H9 (cell line): ENCODE measurements around the gene ASCC3. TPM values are rescaled to one million over a fixed set of nuclear protein-coding genes. Genes with fewer than 3 reads are reported as not detected.
"Not testable (repeated sequence)": the region's sequence is repeated elsewhere in the genome, so short reads cannot be mapped to it uniquely, and the experiment has no call there.

Experiments
- DNase-seq: peaks from one replicate; pipeline ENCODE4 v3.0.0-alpha.2; 2017
- H2AFZ ChIP-seq: one replicate; pipeline ENCODE4 v1.6.1; 2013; ENCODE audit warnings: mild to moderate bottlenecking, low read length, control low read depth, moderate library complexity
- H2AK5ac ChIP-seq: 2 replicates; pipeline ENCODE4 v1.6.1; 2013; ENCODE audit warnings: low read length, control low read depth, mixed read lengths; ENCODE audit not compliant: insufficient read length
- H2BK120ac ChIP-seq: one replicate; pipeline ENCODE4 v1.6.1; 2013; ENCODE audit warnings: low read depth, mild to moderate bottlenecking, low read length, control low read depth, inconsistent platforms; ENCODE audit not compliant: poor library complexity, severe bottlenecking
- H2BK12ac ChIP-seq: 2 replicates; pipeline ENCODE4 v1.6.1; 2013; ENCODE audit warnings: low read length, control low read depth, mixed read lengths, low read depth; ENCODE audit not compliant: insufficient read length
- H2BK15ac ChIP-seq: 2 replicates; pipeline ENCODE4 v1.6.1; 2013; ENCODE audit warnings: low read depth, low read length, control low read depth
- H2BK20ac ChIP-seq: one replicate; pipeline ENCODE4 v1.6.1; 2013; ENCODE audit warnings: low read depth, mild to moderate bottlenecking, low read length, control low read depth, inconsistent platforms; ENCODE audit not compliant: poor library complexity, severe bottlenecking
- H2BK5ac ChIP-seq: 2 replicates; pipeline ENCODE4 v1.6.1; 2013; ENCODE audit warnings: low read length, control low read depth, mixed read lengths; ENCODE audit not compliant: insufficient read length
- H3K14ac ChIP-seq: 2 replicates; pipeline ENCODE4 v1.6.1; 2013; ENCODE audit warnings: low read length, control low read depth; ENCODE audit not compliant: insufficient read depth
- H3K18ac ChIP-seq: 2 replicates; pipeline ENCODE4 v1.6.1; 2013; ENCODE audit warnings: low read depth, mild to moderate bottlenecking, mixed read lengths, low read length, control low read depth; ENCODE audit not compliant: insufficient read length
- H3K23ac ChIP-seq: 2 replicates; pipeline ENCODE4 v1.6.1; 2013; ENCODE audit warnings: low read length, control low read depth, mixed read lengths, low read depth; ENCODE audit not compliant: insufficient read length
- H3K23me2 ChIP-seq: 2 replicates; pipeline ENCODE4 v1.6.1; 2013; ENCODE audit warnings: low read depth, mild to moderate bottlenecking, mixed read lengths, low read length, control low read depth; ENCODE audit not compliant: insufficient read length, poor library complexity, severe bottlenecking
- H3K27ac ChIP-seq: 2 replicates; pipeline ENCODE4 v1.5.1; 2013; ENCODE audit warnings: low read length, control low read depth, mixed read lengths, low read depth; ENCODE audit not compliant: insufficient read length
- H3K27me3 ChIP-seq: 2 replicates; pipeline ENCODE4 v1.6.1; 2013; ENCODE audit warnings: low read length, control low read depth, inconsistent platforms; ENCODE audit not compliant: insufficient read depth
- H3K4ac ChIP-seq: 2 replicates; pipeline ENCODE4 v1.6.1; 2013; ENCODE audit warnings: low read depth, mild to moderate bottlenecking, control low read depth, inconsistent platforms, low read length, moderate library complexity
- H3K4me1 ChIP-seq: 2 replicates; pipeline ENCODE4 v1.6.1; 2013; ENCODE audit warnings: low read length, control low read depth, inconsistent platforms; ENCODE audit not compliant: insufficient read depth
- H3K4me2 ChIP-seq: 2 replicates; pipeline ENCODE4 v1.6.1; 2013; ENCODE audit warnings: low read length, control low read depth, mixed read lengths; ENCODE audit not compliant: insufficient read length, insufficient read depth
- H3K56ac ChIP-seq: 2 replicates; pipeline ENCODE4 v1.6.1; 2013; ENCODE audit warnings: low read depth, mild to moderate bottlenecking, mixed read lengths, low read length, control low read depth; ENCODE audit not compliant: insufficient read length
- H3K79me1 ChIP-seq: 2 replicates; pipeline ENCODE4 v1.6.1; 2013; ENCODE audit warnings: low read depth, mild to moderate bottlenecking, moderate library complexity, low read length, control low read depth, inconsistent platforms; ENCODE audit not compliant: insufficient read depth, poor library complexity, severe bottlenecking
- H3K79me2 ChIP-seq: 2 replicates; pipeline ENCODE4 v1.6.1; 2013; ENCODE audit warnings: low read length, control low read depth, inconsistent platforms; ENCODE audit not compliant: insufficient read depth
- H3K9ac ChIP-seq: 2 replicates; pipeline ENCODE4 v1.6.1; 2013; ENCODE audit warnings: low read length, control low read depth, mixed read lengths; ENCODE audit not compliant: insufficient read length; ENCODE audit errors: extremely low read depth
- H3K9me3 ChIP-seq: one replicate; pipeline ENCODE4 v1.6.1; 2013; ENCODE audit warnings: low read depth, low read length, inconsistent platforms; ENCODE audit not compliant: control insufficient read depth
- H3T11ph ChIP-seq: one replicate; pipeline ENCODE4 v1.6.1; 2013; ENCODE audit warnings: mild to moderate bottlenecking, low read length, control low read depth, inconsistent platforms
- H4K20me1 ChIP-seq: one replicate; pipeline ENCODE4 v1.6.1; 2013; ENCODE audit not compliant: control insufficient read depth, insufficient read length, insufficient read depth
- H4K5ac ChIP-seq: 2 replicates; pipeline ENCODE4 v1.6.1; 2013; ENCODE audit warnings: low read depth, mild to moderate bottlenecking, mixed read lengths, low read length, control low read depth; ENCODE audit not compliant: insufficient read length
- H4K8ac ChIP-seq: replicated peaks from 2 replicates; pipeline ENCODE4 v1.6.1; 2013; ENCODE audit warnings: low read length, control low read depth, mixed read lengths, low read depth; ENCODE audit not compliant: insufficient read length
- H4K91ac ChIP-seq: 2 replicates; pipeline ENCODE4 v1.6.1; 2013; ENCODE audit warnings: low read depth, mild to moderate bottlenecking, moderate library complexity, mixed read lengths, low read length, control low read depth; ENCODE audit not compliant: insufficient read length
- H3K27ac Mint-ChIP-seq, 3 experiments: 2 replicates in 2 of 3; 3 replicates in 1 of 3; pipeline ENCODE4 v1.8.0; 2020 to 2021; ENCODE audit warnings: mixed read lengths in 3 of 3, mild to moderate bottlenecking in 1 of 3, moderate library complexity in 1 of 3
- H3K27me3 Mint-ChIP-seq: 2 replicates; pipeline ENCODE4 v1.8.0; 2021; ENCODE audit warnings: low read depth, mild to moderate bottlenecking, moderate library complexity, mixed read lengths
- H3K36me3 Mint-ChIP-seq, 3 experiments: 2 replicates in 2 of 3; 3 replicates in 1 of 3; pipeline ENCODE4 v1.8.0; 2020 to 2021; ENCODE audit warnings: low read depth in 3 of 3, mixed read lengths in 3 of 3; ENCODE audit not compliant: insufficient read depth in 1 of 3
- H3K4me1 Mint-ChIP-seq, 2 experiments: 2 replicates each; pipeline ENCODE4 v1.8.0; 2020; ENCODE audit warnings: mixed read lengths in 2 of 2
- H3K4me3 Mint-ChIP-seq, 2 experiments: 2 replicates in 1 of 2; 3 replicates in 1 of 2; pipeline ENCODE4 v1.8.0; 2020 to 2021; ENCODE audit warnings: mild to moderate bottlenecking in 2 of 2, mixed read lengths in 2 of 2, moderate library complexity in 1 of 2
- H3K9me3 Mint-ChIP-seq, 2 experiments: 2 replicates in 1 of 2; 3 replicates in 1 of 2; pipeline ENCODE4 v1.8.0; 2020; ENCODE audit warnings: mild to moderate bottlenecking in 2 of 2, mixed read lengths in 2 of 2, moderate library complexity in 1 of 2
- CTCF ChIP-seq: fragments of 200-600 bp; sonication (generic); conservative IDR thresholded peaks from 3 replicates; pipeline ENCODE4 v1.8.0; 2021; ENCODE audit warnings: antibody characterized with exemption, mild to moderate bottlenecking
- WGBS: extraction: QIAGEN DNeasy Blood & Tissue Kit; methylation state at CpG from one replicate; pipeline ENCODE4 v1.1.7; 2013; ENCODE audit warnings: missing lambda C conversion rate, low lambda C conversion rate, mixed read lengths; ENCODE audit not compliant: insufficient read length; ENCODE audit errors: extremely low coverage; 5-methylcytosine and 5-hydroxymethylcytosine counted together
- total RNA-seq: library from RNA; stranded (reverse); gene quantifications from 2 replicates; pipeline ENCODE4 v1.2.1, GENCODE V29; 2021

Gene ASCC3
- total RNA-seq, 1 experiment from 2014 or later, result 63.8 TPM

- H3K23ac ChIP-seq, result no peak overlapping the region
- H3K36me3 Mint-ChIP-seq, result peaks cover 58 to 75% (median 71%) of the 10 kb centered on the region in 3 experiments
- WGBS, result no CpG with 5 or more reads among the region's 2 CpGs
Observed at GRCh38 chr6:100761841-100762240, 119.3 kb downstream of the ASCC3 start.

GRCh38 chr6:100758386-100758785 lies 122.7 kb downstream of the ASCC3 start:
- not testable (repeated sequence) for H2BK5ac ChIP-seq, H4K8ac ChIP-seq, H2BK12ac ChIP-seq, H3K14ac ChIP-seq, H4K91ac ChIP-seq, H3K4me2 ChIP-seq, H4K5ac ChIP-seq, H2BK20ac ChIP-seq, H2AFZ ChIP-seq, H3K4ac ChIP-seq, DNase-seq, H3K9ac ChIP-seq, H3T11ph ChIP-seq, H3K79me2 ChIP-seq, H3K9me3 ChIP-seq, H3K18ac ChIP-seq, H3K56ac ChIP-seq, H3K9me3 Mint-ChIP-seq, H2AK5ac ChIP-seq, H3K27me3 Mint-ChIP-seq, H3K79me1 ChIP-seq, H3K23ac ChIP-seq, H3K27me3 ChIP-seq, H3K4me3 Mint-ChIP-seq, H3K27ac ChIP-seq, H3K27ac Mint-ChIP-seq, H4K20me1 ChIP-seq, H3K23me2 ChIP-seq, H3K4me1 ChIP-seq, H2BK15ac ChIP-seq, H3K4me1 Mint-ChIP-seq, H2BK120ac ChIP-seq
- WGBS, result no CpG with 5 or more reads among the region's 1 CpG
- H3K36me3 Mint-ChIP-seq, result peaks cover 36 to 57% (median 51%) of the 10 kb centered on the region in 3 experiments

More at GRCh38 chr6:100761841-100762240, 119.3 kb downstream of the ASCC3 start:
- no peak overlapping the region for H2AFZ ChIP-seq
- H2BK5ac ChIP-seq, result no peak overlapping the region
- Mint-ChIP-seq H3K27me3 (no peaks in the 10 kb centered on the region), H3K4me1 (peaks cover 9 to 13% of the 10 kb centered on the region in 2 experiments), H3K9me3 (peaks cover 16 to 18% of the 10 kb centered on the region in 2 experiments), H3K27ac (peak overlapping the region in 2 of 3 experiments; percentile 11 to 38; a peak in 2 of 7 replicates), H3K4me3 (no peak overlapping the region)
- H3K4ac ChIP-seq, result no peak overlapping the region
- H3T11ph ChIP-seq, result no peak overlapping the region
- no peak overlapping the region for H2AK5ac ChIP-seq
- no peak overlapping the region for H2BK120ac ChIP-seq
- no peak overlapping the region for H3K14ac ChIP-seq
- no peak overlapping the region for H3K18ac ChIP-seq
- no peaks in the 10 kb centered on the region for H3K79me1 ChIP-seq
- H2BK20ac ChIP-seq, result no peak overlapping the region
- no peak overlapping the region for H3K9ac ChIP-seq
- no peak overlapping the region for H2BK15ac ChIP-seq
- H3K4me2 ChIP-seq, result no peak overlapping the region
- no peaks in the 10 kb centered on the region for H3K79me2 ChIP-seq
- no peak overlapping the region for H3K27ac ChIP-seq
- H4K20me1 ChIP-seq, result no peaks in the 10 kb centered on the region
- no peaks in the 10 kb centered on the region for H3K4me1 ChIP-seq
- H3K27me3 ChIP-seq, result no peaks in the 10 kb centered on the region
- no peaks in the 10 kb centered on the region for H3K23me2 ChIP-seq
- H4K5ac ChIP-seq, result no peak overlapping the region
- TF ChIP-seq CTCF, result no peak
- no peak overlapping the region for H2BK12ac ChIP-seq
- no peak overlapping the region for H3K56ac ChIP-seq
- H3K9me3 ChIP-seq, result peaks cover 17% of the 10 kb centered on the region
- H4K91ac ChIP-seq, result no peak overlapping the region
- H4K8ac ChIP-seq, result no peak overlapping the region
- no peak for DNase-seq
